ENCODE measurements around the gene ICAM1.

- TF ChIP-seq, protein P1, sequence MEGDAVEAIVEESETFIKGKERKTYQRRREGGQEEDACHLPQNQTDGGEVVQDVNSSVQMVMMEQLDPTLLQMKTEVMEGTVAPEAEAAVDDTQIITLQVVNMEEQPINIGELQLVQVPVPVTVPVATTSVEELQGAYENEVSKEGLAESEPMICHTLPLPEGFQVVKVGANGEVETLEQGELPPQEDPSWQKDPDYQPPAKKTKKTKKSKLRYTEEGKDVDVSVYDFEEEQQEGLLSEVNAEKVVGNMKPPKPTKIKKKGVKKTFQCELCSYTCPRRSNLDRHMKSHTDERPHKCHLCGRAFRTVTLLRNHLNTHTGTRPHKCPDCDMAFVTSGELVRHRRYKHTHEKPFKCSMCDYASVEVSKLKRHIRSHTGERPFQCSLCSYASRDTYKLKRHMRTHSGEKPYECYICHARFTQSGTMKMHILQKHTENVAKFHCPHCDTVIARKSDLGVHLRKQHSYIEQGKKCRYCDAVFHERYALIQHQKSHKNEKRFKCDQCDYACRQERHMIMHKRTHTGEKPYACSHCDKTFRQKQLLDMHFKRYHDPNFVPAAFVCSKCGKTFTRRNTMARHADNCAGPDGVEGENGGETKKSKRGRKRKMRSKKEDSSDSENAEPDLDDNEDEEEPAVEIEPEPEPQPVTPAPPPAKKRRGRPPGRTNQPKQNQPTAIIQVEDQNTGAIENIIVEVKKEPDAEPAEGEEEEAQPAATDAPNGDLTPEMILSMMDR (optimal IDR thresholded peaks at IDR 0.05 in 1 of 3, IDR thresholded peaks at IDR 0.05 in 1 of 3, conservative IDR thresholded peaks at IDR 0.05 in 1 of 3; ENCODE audit: extremely low read depth in 1 of 3, insufficient read depth in 2 of 3, low read length in 3 of 3): no peak
- TF ChIP-seq EZH2 (IDR thresholded peaks at IDR 0.05; ENCODE audit: low read length): no peak
Observed at GRCh38 chr19:10228393-10228792, 42.5 kb upstream of the ICAM1 start.
